Activated CD8-positive, alpha-beta T cell treated with anti-CD3 and anti-CD28 coated beads for 36 hours (primary cell): ENCODE data around the gene WDR45. TPM values are rescaled to one million over a fixed set of nuclear protein-coding genes. Genes with fewer than 3 reads are reported as not detected.
A peak's percentile ranks its signal among the peaks of the same experiment; 100 is the strongest.

Source experiments
- ATAC-seq: fragments of 200-7000 bp; cut with Tn5 transposase; one replicate; pipeline ENCODE4 v1.10.0; 2021; ENCODE audit warnings: mild to moderate bottlenecking, moderate library complexity
- CTCF ChIA-PET: fragments of 350-600 bp; sonication (Branson Sonifier 250); formaldehyde crosslinking; loops from one replicate; lab custom pipeline; 2021; ENCODE audit warnings: antibody characterized with exemption; lab: Charles Lee
- POLR2A ChIA-PET: fragments of 350-600 bp; sonication (Branson Sonifier 250); formaldehyde crosslinking; loops from one replicate; lab custom pipeline; 2021; ENCODE audit warnings: antibody characterized with exemption; lab: Charles Lee
- DNase-seq: peaks from one replicate; pipeline ENCODE4 v3.0.0-alpha.2; 2020
- H3K27ac Mint-ChIP-seq: one replicate; pipeline ENCODE4 v1.8.0; 2021; ENCODE audit warnings: mild to moderate bottlenecking, mixed read lengths
- H3K27me3 Mint-ChIP-seq: one replicate; pipeline ENCODE4 v1.8.0; 2021; ENCODE audit warnings: mixed read lengths
- H3K36me3 Mint-ChIP-seq: one replicate; pipeline ENCODE4 v1.8.0; 2021; ENCODE audit warnings: low read depth, mixed read lengths
- H3K4me1 Mint-ChIP-seq: one replicate; pipeline ENCODE4 v1.8.0; 2021; ENCODE audit warnings: low read depth, mixed read lengths
- H3K4me3 Mint-ChIP-seq: one replicate; pipeline ENCODE4 v1.8.0; 2021; ENCODE audit warnings: mild to moderate bottlenecking, moderate library complexity, mixed read lengths
- H3K9me3 Mint-ChIP-seq: one replicate; pipeline ENCODE4 v1.8.0; 2021; ENCODE audit warnings: mixed read lengths
- CTCF ChIP-seq: fragments of 200-600 bp; IDR thresholded peaks from one replicate; pipeline ENCODE4 v1.8.0; 2022; ENCODE audit warnings: antibody characterized with exemption, mild to moderate bottlenecking
- intact Hi-C: fragments of 100-400 bp; cut with micrococcal nuclease; formaldehyde crosslinking; loops from one replicate; pipeline ENCODE4 v1.10.0; 2022
- total RNA-seq, 2 experiments: library from RNA; stranded (reverse); gene quantifications; one replicate each; pipeline ENCODE4 v1.2.3, GENCODE V29; 2021

The WDR45 gene
- total RNA-seq, 2 experiments from 2014 or later, result 16.9 to 19.6 TPM

DNA sequence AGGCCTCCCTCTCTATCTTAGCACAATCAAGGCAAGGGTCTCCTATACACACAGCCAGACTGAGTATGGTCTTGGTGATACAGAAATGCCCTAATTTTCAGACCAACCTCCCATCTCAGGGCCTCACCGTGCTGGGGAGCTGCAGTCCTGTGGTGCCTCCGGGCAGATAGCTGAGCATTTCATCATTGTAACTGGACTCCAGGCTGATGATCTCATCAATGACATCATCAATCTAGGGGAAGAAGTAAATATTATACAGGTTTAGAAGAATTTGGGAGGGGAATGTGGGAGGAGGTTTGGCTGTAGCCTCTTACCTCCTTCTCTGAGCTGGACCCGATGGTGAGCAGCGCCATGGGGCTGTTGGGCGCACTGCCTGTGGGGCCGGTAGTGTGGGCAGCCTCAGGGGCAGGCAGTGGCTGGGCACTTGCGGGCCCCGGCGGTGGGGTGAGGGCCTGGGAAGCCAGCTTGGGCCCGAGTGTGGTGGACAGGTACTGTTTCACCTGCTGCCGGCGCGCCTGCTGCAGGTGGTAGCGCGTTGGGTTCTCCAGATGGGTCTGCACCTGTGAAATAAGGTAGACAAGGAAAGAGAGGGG, 41.7 kb downstream of the WDR45 start:
- CTCF ChIA-PET, result no interaction called here
- peak overlapping the region; percentile 30 for H3K27ac Mint-ChIP-seq
- peaks cover 19% of the 10 kb centered on the region for H3K36me3 Mint-ChIP-seq
- intact Hi-C loops, result no loop called here
- POLR2A ChIA-PET, result no interaction called here
- no peak for TF ChIP-seq CTCF
- H3K4me3 Mint-ChIP-seq, result no peak overlapping the region
- ATAC-seq (no peak), DNase-seq (no peak)
- no peaks in the 10 kb centered on the region for H3K27me3 Mint-ChIP-seq
- peaks cover 24% of the 10 kb centered on the region for H3K4me1 Mint-ChIP-seq
- no peaks in the 10 kb centered on the region for H3K9me3 Mint-ChIP-seq

- TF ChIP-seq CTCF, result no peak
- CTCF ChIA-PET, result no interaction called here
- no peaks in the 10 kb centered on the region for H3K4me1 Mint-ChIP-seq
- ATAC-seq (no peak), DNase-seq (no peak)
- H3K27me3 Mint-ChIP-seq, result no peaks in the 10 kb centered on the region
- H3K36me3 Mint-ChIP-seq, result peaks cover 5% of the 10 kb centered on the region
- intact Hi-C loops, result no loop called here
- no peak overlapping the region for H3K4me3 Mint-ChIP-seq
- no peak overlapping the region for H3K27ac Mint-ChIP-seq
- no peaks in the 10 kb centered on the region for H3K9me3 Mint-ChIP-seq
- POLR2A ChIA-PET, result interaction anchor here (1.1 kb wide), 1 partner anchor 28 kb away, joined by 3 read pairs; the partner anchor contains the start of gene GRIPAP1
Measured at GRCh38 chrX:49030283-49030682, 49.4 kb downstream of the WDR45 start.

DNA sequence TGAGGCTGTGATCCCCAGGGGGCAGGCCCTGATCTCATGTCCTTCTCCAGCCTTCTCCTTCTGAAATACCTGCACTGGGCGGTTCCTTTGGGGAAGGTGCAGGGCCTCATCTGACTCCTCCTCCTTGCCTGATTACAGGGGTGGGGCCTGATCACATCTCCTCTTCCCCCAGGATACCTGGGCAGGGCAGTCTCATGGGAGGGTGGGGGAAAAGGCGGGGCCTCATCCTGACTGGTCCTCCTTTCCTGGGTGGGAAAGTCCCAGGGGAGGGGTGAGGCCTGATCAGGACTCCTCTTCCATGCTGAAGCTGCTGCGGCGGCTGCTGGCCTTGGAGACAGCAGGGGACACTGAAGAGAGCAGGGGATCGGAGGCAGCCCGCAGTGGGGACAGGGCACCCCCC, 49.8 kb downstream of the WDR45 start:
- Mint-ChIP-seq H3K27ac (no peak overlapping the region), H3K4me1 (no peaks in the 10 kb centered on the region)

More for the DNA sequence above, 49.8 kb downstream of the WDR45 start:
- ATAC-seq, result no peak
- no peaks in the 10 kb centered on the region for H3K9me3 Mint-ChIP-seq
- intact Hi-C loops, result no loop called here
- TF ChIP-seq CTCF, result no peak
- no peaks in the 10 kb centered on the region for H3K27me3 Mint-ChIP-seq
- no peak for DNase-seq
- POLR2A ChIA-PET, result no interaction called here
- H3K36me3 Mint-ChIP-seq, result peaks cover 5% of the 10 kb centered on the region
- CTCF ChIA-PET, result no interaction called here
- H3K4me3 Mint-ChIP-seq, result no peak overlapping the region

Other genes with a start within 250 kb of the WDR45 start
- 1 to 10 TPM; 1.1 to 1.4 TPM for gene PCSK1N, start 244.3 kb downstream of the WDR45 start, total RNA-seq
- gene TIMM17B, start 182.1 kb downstream of the WDR45 start, total RNA-seq, result 10 to 100 TPM; 50.1 to 52.2 TPM
- gene PQBP1, start 182.0 kb downstream of the WDR45 start, total RNA-seq, result 10 to 100 TPM; 63.9 to 66.5 TPM
- 10 to 100 TPM; 14.7 to 15.0 TPM for gene SLC35A2, start 168.2 kb downstream of the WDR45 start, total RNA-seq
- 100 to 1,000 TPM; 169 to 177 TPM for gene PIM2, start 160.9 kb downstream of the WDR45 start, total RNA-seq
- 10 to 100 TPM; 50.6 to 51.5 TPM for gene OTUD5, start 122.3 kb downstream of the WDR45 start, total RNA-seq
- gene KCND1, start 108.0 kb downstream of the WDR45 start, total RNA-seq, result 1 to 10 TPM; 2.5 to 2.6 TPM
- gene GRIPAP1, start 77.6 kb downstream of the WDR45 start, total RNA-seq, result 10 to 100 TPM; 64.3 to 67.7 TPM
- gene TFE3, start 36.5 kb downstream of the WDR45 start, total RNA-seq, result 10 to 100 TPM; 17.9 to 19.5 TPM
- 1 to 10 TPM; 3.5 to 3.7 TPM for gene CCDC120, start 20.9 kb downstream of the WDR45 start, total RNA-seq
- gene PRAF2, start 5.9 kb downstream of the WDR45 start, total RNA-seq, result 10 to 100 TPM; 10.8 to 12.4 TPM
- gene GPKOW, start 43.8 kb upstream of the WDR45 start, total RNA-seq, result 10 to 100 TPM; 18.5 to 19.0 TPM
- gene MAGIX, start 82.9 kb upstream of the WDR45 start, total RNA-seq, result under 1 TPM; 0.54 to 0.87 TPM
- 100 to 1,000 TPM; 130 to 136 TPM for gene PLP2, start 92.0 kb upstream of the WDR45 start, total RNA-seq
- gene PRICKLE3, start 106.5 kb upstream of the WDR45 start, total RNA-seq, result 10 to 100 TPM; 25.9 TPM
- gene SYP, start 120.3 kb upstream of the WDR45 start, total RNA-seq, result 10 to 100 TPM; 10.2 to 11.4 TPM
- gene CACNA1F, start 153.5 kb upstream of the WDR45 start, total RNA-seq, result 1 to 10 TPM in 1 of 2 experiments, under 1 TPM in 1; 0.90 to 1.1 TPM
- 10 to 100 TPM; 27.4 to 29.9 TPM for gene CCDC22, start 155.6 kb upstream of the WDR45 start, total RNA-seq
- gene FOXP3, start 184.8 kb upstream of the WDR45 start, total RNA-seq, result 10 to 100 TPM; 22.3 to 23.5 TPM
- 1 to 10 TPM; 4.8 to 5.4 TPM for gene PPP1R3F, start 189.9 kb upstream of the WDR45 start, total RNA-seq
- gene GAGE10, start 223.8 kb upstream of the WDR45 start, total RNA-seq, result not detected
- not detected for gene GAGE12J, start 242.2 kb upstream of the WDR45 start, total RNA-seq